Kidney (tissue), 14 donors: ENCODE measurements around the gene SHF. TPM values are rescaled to one million over a fixed set of nuclear protein-coding genes. Genes with fewer than 3 reads are reported as not detected.
A peak's percentile ranks its signal among the peaks of the same experiment; 100 is the strongest.

Source experiments
- DNase-seq, 5 donors: peaks; one replicate each; pipeline ENCODE4 v3.0.0-alpha.2; 2013 to 2020
- FAIRE-seq: peaks from 2 replicates; lab custom pipeline; 2012; peaks lifted over from hg19 to GRCh38; lab: Jason Lieb, UNC
- H3K27ac ChIP-seq, 2 donors: one replicate each; pipeline ENCODE4 v1.7.0; 2013; ENCODE audit warnings: low read depth in 2 of 2, low read length in 2 of 2, inconsistent platforms in 1 of 2
- H3K27me3 ChIP-seq: one replicate; pipeline ENCODE4 v1.7.1; 2013; ENCODE audit warnings: low read length, inconsistent platforms; ENCODE audit not compliant: control insufficient read depth, insufficient read depth
- H3K36me3 ChIP-seq, 3 donors: one replicate each; pipeline versions ENCODE4 v1.7.0 to v1.7.1; 2013; ENCODE audit warnings: low read length in 3 of 3, control low read depth in 1 of 3, inconsistent platforms in 1 of 3; ENCODE audit not compliant: insufficient read depth in 3 of 3, control insufficient read depth in 2 of 3
- H3K4me1 ChIP-seq, 3 donors: one replicate each; pipeline versions ENCODE4 v1.7.0 to v1.7.1; 2013; ENCODE audit warnings: low read length in 3 of 3, inconsistent platforms in 1 of 3, low read depth in 1 of 3; ENCODE audit not compliant: control insufficient read depth in 2 of 3, insufficient read depth in 2 of 3
- H3K4me3 ChIP-seq, 3 donors: one replicate each; pipeline versions ENCODE4 v1.7.0 to v1.8.1; 2013; ENCODE audit warnings: low read length in 3 of 3, control low read depth in 1 of 3, inconsistent platforms in 1 of 3
- H3K9ac ChIP-seq, 3 donors: one replicate each; pipeline versions ENCODE4 v1.7.0 to v1.7.1; 2013; ENCODE audit warnings: low read length in 3 of 3, control low read depth in 1 of 3, inconsistent platforms in 1 of 3
- H3K9me3 ChIP-seq, 3 donors: one replicate each; pipeline versions ENCODE4 v1.7.0 to v1.7.1; 2013; ENCODE audit warnings: low read length in 3 of 3, control low read depth in 1 of 3, inconsistent platforms in 1 of 3; ENCODE audit not compliant: control insufficient read depth in 2 of 3, insufficient read depth in 1 of 3
- CTCF ChIP-seq: IDR thresholded peaks from 3 replicates; pipeline ENCODE4 v1.5.1; 2012; ENCODE audit warnings: mild to moderate bottlenecking, moderate library complexity, borderline replicate concordance; ENCODE audit not compliant: insufficient read depth; ENCODE audit errors: extremely low read depth
- intact Hi-C: fragments of 100-400 bp; cut with DNase I; formaldehyde crosslinking; loops from one replicate; pipeline ENCODE4 v1.11.1; 2022
- polyA plus RNA-seq: library from polyadenylated mRNA; stranded (reverse); fragments of 350-450 nt; fragmentation: Illumina TruSeq; extraction: RNeasy Lipid Tissue Mini Kit (QIAGEN cat#74804); gene quantifications from one replicate; pipeline ENCODE4 v1.2.3, GENCODE V29; 2014; ENCODE audit warnings: low read depth, low replicate concordance; ENCODE audit not compliant: insufficient read depth
- total RNA-seq: library from RNA; stranded (reverse); fragmentation: NEBNext Ultra II Directional; extraction: Animal tissue kit (Norgen Biotek cat#: 25700); gene quantifications from one replicate; pipeline ENCODE4 v1.2.1, GENCODE V29; 2021
- donor health status: control.
- donor health status: control.
- donor health status: control.
- donor health status: control.
- donor health status: control.
- donor health status: DM: yes; HTN: yes; CAD: no.
- donor health status: Normal renal cell carcinoma (clear cell type).

The SHF gene
- total and polyA plus RNA-seq, 2 donors from 2014 or later = 5.2 to 7.7 TPM

GRCh38 chr15:45134046-45134445, 53.7 kb downstream of the SHF start:
- no peak for DNase-seq
- no peak for FAIRE-seq
- no peak overlapping the region for H3K4me3 ChIP-seq

GRCh38 chr15:45133561-45133920, 54.2 kb downstream of the SHF start:
- Histone ChIP-seq H3K9ac (no peak overlapping the region), H3K4me3 (no peak overlapping the region), H3K4me1 (peaks cover 0 to 6% (median 0%) of the 10 kb centered on the region in 3 donors), H3K27ac (no peak overlapping the region), H3K9me3 (no peaks in the 10 kb centered on the region), H3K36me3 (no peaks in the 10 kb centered on the region), H3K27me3 (peaks cover 15% of the 10 kb centered on the region)
- DNase-seq (peak; percentile 19 to 79 (median 61)), FAIRE-seq (no peak)
- TF ChIP-seq CTCF = no peak
- intact Hi-C loops = no loop called here

More at GRCh38 chr15:45134046-45134445, 53.7 kb downstream of the SHF start:
- no peaks in the 10 kb centered on the region for H3K36me3 ChIP-seq
- no peak overlapping the region for H3K9ac ChIP-seq
- H3K9me3 ChIP-seq = no peaks in the 10 kb centered on the region
- intact Hi-C loops = no loop called here
- peaks cover 0 to 6% (median 0%) of the 10 kb centered on the region in 3 donors for H3K4me1 ChIP-seq
- peaks cover 13% of the 10 kb centered on the region for H3K27me3 ChIP-seq
- TF ChIP-seq CTCF = no peak
- H3K27ac ChIP-seq = no peak overlapping the region

GRCh38 chr15:45132844-45133560, 54.8 kb downstream of the SHF start:
- H3K9me3 ChIP-seq = no peaks in the 10 kb centered on the region
- H3K36me3 ChIP-seq = no peaks in the 10 kb centered on the region
- H3K27me3 ChIP-seq = peaks cover 18% of the 10 kb centered on the region
- H3K4me3 ChIP-seq = no peak overlapping the region
- TF ChIP-seq CTCF = no peak
- no peak for FAIRE-seq
- H3K4me1 ChIP-seq = peaks cover 0 to 6% (median 0%) of the 10 kb centered on the region in 3 donors
- no peak for DNase-seq
- intact Hi-C loops = no loop called here
- no peak overlapping the region for H3K27ac ChIP-seq
- H3K9ac ChIP-seq = no peak overlapping the region
